ENCODE measurements around the gene LRP1B. TPM values are rescaled to one million over a fixed set of nuclear protein-coding genes. Genes with fewer than 3 reads are reported as not detected.

LRP1B gene
- total RNA-seq, 1 donor from 2014 or later, result 0.54 TPM

GRCh38 chr2:140863713-140864112, 1267.1 kb downstream of the LRP1B start:
- Mint-ChIP-seq H3K27me3 (ENCODE audit: low read depth) (no peaks in the 10 kb centered on the region), H3K4me3 (no peak overlapping the region), H3K4me1 (no peaks in the 10 kb centered on the region), H3K36me3 (ENCODE audit: low read depth) (peaks cover 5% of the 10 kb centered on the region), H3K27ac (ENCODE audit: unreplicated experiment) (no peak overlapping the region), H3K9me3 (peaks cover 12% of the 10 kb centered on the region)
- DNase-seq (ENCODE audit: low read depth, low spot score), result no peak
- peak; percentile 78 for TF ChIP-seq CTCF (conservative IDR thresholded peaks at IDR 0.05)

- no peak overlapping the region for H3K4me3 Mint-ChIP-seq
- H3K36me3 Mint-ChIP-seq (ENCODE audit: low read depth), result peaks cover 5% of the 10 kb centered on the region
- no peaks in the 10 kb centered on the region for H3K4me1 Mint-ChIP-seq
- no peak for DNase-seq (ENCODE audit: low read depth, low spot score)
- no peak overlapping the region for H3K27ac Mint-ChIP-seq (ENCODE audit: unreplicated experiment)
- peaks cover 12% of the 10 kb centered on the region for H3K9me3 Mint-ChIP-seq
- no peaks in the 10 kb centered on the region for H3K27me3 Mint-ChIP-seq (ENCODE audit: low read depth)
- no peak for TF ChIP-seq CTCF (conservative IDR thresholded peaks at IDR 0.05)
Observed at GRCh38 chr2:140862181-140862580, 1268.6 kb downstream of the LRP1B start.

GRCh38 chr2:140861666-140862065, 1269.2 kb downstream of the LRP1B start:
- no peaks in the 10 kb centered on the region for H3K27me3 Mint-ChIP-seq (ENCODE audit: low read depth)
- H3K36me3 Mint-ChIP-seq (ENCODE audit: low read depth), result peaks cover 5% of the 10 kb centered on the region

GRCh38 chr2:140855471-140855870, 1275.3 kb downstream of the LRP1B start:
- H3K27me3 Mint-ChIP-seq (ENCODE audit: low read depth), result no peaks in the 10 kb centered on the region
- peaks cover 3% of the 10 kb centered on the region for H3K9me3 Mint-ChIP-seq

More at GRCh38 chr2:140861666-140862065, 1269.2 kb downstream of the LRP1B start:
- Mint-ChIP-seq H3K27ac (ENCODE audit: unreplicated experiment) (no peak overlapping the region), H3K4me3 (no peak overlapping the region), H3K4me1 (no peaks in the 10 kb centered on the region), H3K9me3 (peaks cover 9% of the 10 kb centered on the region)
- TF ChIP-seq CTCF (conservative IDR thresholded peaks at IDR 0.05), result no peak
- no peak for DNase-seq (ENCODE audit: low read depth, low spot score)

GRCh38 chr2:140851258-140851981, 1279.4 kb downstream of the LRP1B start:
- Mint-ChIP-seq H3K4me1 (peaks cover 2% of the 10 kb centered on the region), H3K27ac (ENCODE audit: unreplicated experiment) (no peak overlapping the region), H3K9me3 (peaks cover 2% of the 10 kb centered on the region), H3K27me3 (ENCODE audit: low read depth) (no peaks in the 10 kb centered on the region), H3K4me3 (no peak overlapping the region), H3K36me3 (ENCODE audit: low read depth) (no peaks in the 10 kb centered on the region)
- no peak for DNase-seq (ENCODE audit: low read depth, low spot score)
- no peak for TF ChIP-seq CTCF (conservative IDR thresholded peaks at IDR 0.05)

More at GRCh38 chr2:140855471-140855870, 1275.3 kb downstream of the LRP1B start:
- DNase-seq (ENCODE audit: low read depth, low spot score), result no peak
- H3K27ac Mint-ChIP-seq (ENCODE audit: unreplicated experiment), result no peak overlapping the region
- no peak overlapping the region for H3K4me3 Mint-ChIP-seq
- no peaks in the 10 kb centered on the region for H3K4me1 Mint-ChIP-seq
- TF ChIP-seq CTCF (conservative IDR thresholded peaks at IDR 0.05), result no peak
- H3K36me3 Mint-ChIP-seq (ENCODE audit: low read depth), result no peaks in the 10 kb centered on the region

Measured in neural crest cell (in vitro differentiated cells).